K562 (cell line): ENCODE measurements around the gene MYOZ1. TPM values are rescaled to one million over a fixed set of nuclear protein-coding genes. Genes with fewer than 3 reads are reported as not detected.
A peak's percentile ranks its signal among the peaks of the same experiment; 100 is the strongest.

Experiments used
- BDP1 ChIP-seq: IDR thresholded peaks from 3 replicates; pipeline ENCODE4 v1.6.1; 2011; ENCODE audit not compliant: insufficient read length, insufficient read depth
- CBX1 ChIP-seq: sonication (generic); IDR thresholded peaks from 2 replicates; pipeline ENCODE4 v1.6.1; 2016; ENCODE audit warnings: antibody characterized with exemption, low read depth, mild to moderate bottlenecking
- CCNT2 ChIP-seq: IDR thresholded peaks from 2 replicates; pipeline ENCODE4 v1.6.1; 2011; ENCODE audit warnings: borderline replicate concordance, low read depth, mild to moderate bottlenecking, moderate library complexity, mixed read lengths, low read length; ENCODE audit not compliant: insufficient read length; ENCODE audit errors: extremely low read depth
- CHCHD3 ChIP-seq: fragments of 250-450 bp; sonication (Bioruptor Pico); IDR thresholded peaks from 2 replicates; pipeline ENCODE4 v2.1.2; 2022; ENCODE audit warnings: mild to moderate bottlenecking
- ELF4 ChIP-seq: fragments of 450-650 bp; formaldehyde crosslinking; IDR thresholded peaks from 2 replicates; pipeline ENCODE4 v1.4.0; 2022; ENCODE audit warnings: missing genetic modification characterization
- KDM5B ChIP-seq: fragments of 200-600 bp; sonication (generic); IDR thresholded peaks from 2 replicates; pipeline ENCODE4 v1.6.1; 2012; ENCODE audit warnings: low read depth, mild to moderate bottlenecking, moderate library complexity, low read length, control low read depth, inconsistent platforms; ENCODE audit not compliant: insufficient replicate concordance
- MEF2A ChIP-seq: IDR thresholded peaks from 2 replicates; pipeline ENCODE4 v1.6.1; 2011; ENCODE audit warnings: low read depth, mild to moderate bottlenecking, low read length, moderate library complexity; ENCODE audit not compliant: control insufficient read depth
- NCOA6 ChIP-seq: fragments of 450-650 bp; IDR thresholded peaks from 2 replicates; pipeline ENCODE4 v1.6.1; 2017; ENCODE audit warnings: mild to moderate bottlenecking
- PML ChIP-seq: IDR thresholded peaks from 2 replicates; pipeline ENCODE4 v1.6.1; 2012; ENCODE audit warnings: low read length, inconsistent platforms
- RBM14 ChIP-seq: fragments of 200-400 bp; formaldehyde crosslinking; IDR thresholded peaks from 2 replicates; pipeline ENCODE4 v1.6.1; 2018; ENCODE audit warnings: low read depth, mild to moderate bottlenecking, low read length, moderate library complexity, borderline replicate concordance; ENCODE audit not compliant: insufficient read depth
- RCOR1 ChIP-seq, 2 experiments: IDR thresholded peaks; 2 replicates each; pipeline ENCODE4 v1.6.1; 2012; ENCODE audit warnings: low read depth in 2 of 2, low read length in 2 of 2, borderline replicate concordance in 1 of 2, improper control_type of control experiment in 1 of 2
- RUNX1 ChIP-seq: sonication (generic); IDR thresholded peaks from 2 replicates; pipeline ENCODE4 v1.6.1; 2016; ENCODE audit warnings: antibody characterized with exemption, low read depth
- SNAPC5 ChIP-seq: fragments of 250-450 bp; sonication (Bioruptor Pico); IDR thresholded peaks from 2 replicates; pipeline ENCODE4 v1.8.0; 2021; ENCODE audit warnings: moderate library complexity, mild to moderate bottlenecking, inconsistent platforms
- TBL1XR1 ChIP-seq, 2 experiments: IDR thresholded peaks; 2 replicates each; pipeline ENCODE4 v1.6.1; 2012; ENCODE audit warnings: improper control_type of control experiment in 2 of 2, low read length in 2 of 2, mild to moderate bottlenecking in 1 of 2
- ZEB2 ChIP-seq: fragments of 450-650 bp; IDR thresholded peaks from 2 replicates; pipeline ENCODE4 v1.6.1; 2016
- ZNF121 ChIP-seq: sonication (generic); formaldehyde crosslinking; conservative IDR thresholded peaks from 2 replicates; pipeline ENCODE4 v1.8.0; 2022; ENCODE audit warnings: missing genetic modification reagents
- ZNF280A ChIP-seq: fragments of 450-650 bp; IDR thresholded peaks from 2 replicates; pipeline ENCODE4 v1.6.1; 2018; ENCODE audit warnings: mild to moderate bottlenecking, low read depth; ENCODE audit not compliant: partially characterized antibody
- ZNF347 ChIP-seq: fragments of 450-650 bp; formaldehyde crosslinking; IDR thresholded peaks from 2 replicates; pipeline ENCODE4 v1.4.0; 2020; ENCODE audit warnings: low read depth, mild to moderate bottlenecking, moderate library complexity
- ZNF695 ChIP-seq: fragments of 450-650 bp; formaldehyde crosslinking; IDR thresholded peaks from 2 replicates; pipeline ENCODE4 v1.4.0; 2020; ENCODE audit warnings: mild to moderate bottlenecking, moderate library complexity
- ZNF766 ChIP-seq: fragments of 200-800 bp; sonication (Bioruptor generic); conservative IDR thresholded peaks from 2 replicates; pipeline ENCODE4 v1.6.1; 2016; ENCODE audit warnings: missing genetic modification characterization, missing compliant biosample characterization
- polyA plus RNA-seq, 8 experiments: library from polyadenylated mRNA; depleted of rRNA in 4 of 8; stranded (reverse) in 5 of 8; unstranded in 3 of 8; fragments of >200 nt; fragmentation: Nextera tagmentation in 2 of 8; fragmentation: Illumina TruSeq in 1 of 8; extraction: Ambion mirVana in 2 of 8; extraction: Trizol in 1 of 8; gene quantifications; 2 replicates each; pipeline versions ENCODE4 v1.2.1 to v1.2.3, GENCODE V29; 2011 to 2014; ENCODE audit warnings: inconsistent platforms in 1 of 8, missing spikeins in 1 of 8
- total RNA-seq, 7 experiments: library from RNA; depleted of rRNA in 6 of 7; stranded (reverse); fragments of >200 nt in 6 of 7; fragmentation: Illumina TruSeq in 2 of 7; extraction: Trizol in 2 of 7; gene quantifications; 2 replicates each; pipeline versions ENCODE4 v1.2.1 to v1.2.3, GENCODE V29; 2011 to 2021; ENCODE audit warnings: low replicate concordance in 1 of 7
- TF ChIP-seq, protein P1 (sequence below), 2 experiments: IDR thresholded peaks in 1 of 2; conservative IDR thresholded peaks in 1 of 2; 2 replicates each; pipeline ENCODE4 v1.6.1; 2016; ENCODE audit warnings: low read depth in 2 of 2, mild to moderate bottlenecking in 1 of 2, missing compliant biosample characterization in 1 of 2, missing genetic modification characterization in 1 of 2, moderate library complexity in 1 of 2
- TF ChIP-seq, protein P2 (sequence below): sonication (generic); formaldehyde crosslinking; IDR thresholded peaks from 2 replicates; pipeline ENCODE4 v1.9.0; 2022; ENCODE audit warnings: mild to moderate bottlenecking, missing genetic modification reagents
- TF ChIP-seq, protein P3 (sequence below), 2 experiments: IDR thresholded peaks; 2 replicates each; pipeline ENCODE4 v1.6.1; 2011; ENCODE audit warnings: borderline replicate concordance in 1 of 2, control low read depth in 1 of 2, low read depth in 1 of 2, low read length in 1 of 2, mild to moderate bottlenecking in 1 of 2, mixed read lengths in 1 of 2, moderate library complexity in 1 of 2; ENCODE audit not compliant: insufficient read depth in 1 of 2, insufficient read length in 1 of 2, poor library complexity in 1 of 2, severe bottlenecking in 1 of 2; ENCODE audit errors: extremely low read depth in 1 of 2

The MYOZ1 gene
- total and polyA plus RNA-seq, 9 of the 15 experiments (the other 6 are each of a cell fraction or from before 2014, with no cell fraction given), result 0.03 to 0.18 (median 0.07) TPM; not detected in 5

- TF ChIP-seq, protein P1, sequence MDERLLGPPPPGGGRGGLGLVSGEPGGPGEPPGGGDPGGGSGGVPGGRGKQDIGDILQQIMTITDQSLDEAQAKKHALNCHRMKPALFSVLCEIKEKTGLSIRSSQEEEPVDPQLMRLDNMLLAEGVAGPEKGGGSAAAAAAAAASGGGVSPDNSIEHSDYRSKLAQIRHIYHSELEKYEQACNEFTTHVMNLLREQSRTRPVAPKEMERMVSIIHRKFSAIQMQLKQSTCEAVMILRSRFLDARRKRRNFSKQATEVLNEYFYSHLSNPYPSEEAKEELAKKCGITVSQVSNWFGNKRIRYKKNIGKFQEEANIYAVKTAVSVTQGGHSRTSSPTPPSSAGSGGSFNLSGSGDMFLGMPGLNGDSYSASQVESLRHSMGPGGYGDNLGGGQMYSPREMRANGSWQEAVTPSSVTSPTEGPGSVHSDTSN (CRISPR knock-in tag; IDR thresholded peaks at IDR 0.05; ENCODE audit: low read depth), result no peak
- TF ChIP-seq, protein P1 (tag; conservative IDR thresholded peaks at IDR 0.05; ENCODE audit: low read depth), result peak; percentile 85
- TF ChIP-seq BDP1 (no peak), RBM14 (no peak), ZNF347 (CRISPR knock-in tag) (no peak), SNAPC5 (CRISPR knock-in tag) (no peak), ZNF695 (no peak), ELF4 (peak; percentile 34; the same call in 1 of the 2 replicates), CCNT2 (no peak), CBX1 (no peak), ZNF121 (no peak), KDM5B (no peak), ZNF280A (peak; percentile 22), ZNF766 (CRISPR knock-in tag) (no peak), NCOA6 (no peak), ZEB2 (peak; percentile 53), RUNX1 (no peak), PML (no peak), TBL1XR1 (IDR thresholded peaks at IDR 0.05; ENCODE audit: low read length in 2 of 2) (no peak), MEF2A (no peak), RCOR1 (IDR thresholded peaks at IDR 0.05; ENCODE audit: borderline replicate concordance in 1 of 2, low read depth in 2 of 2, low read length in 2 of 2) (peak in 1 of 2 experiments; percentile 76; a peak in 2 of 4 replicates), CHCHD3 (CRISPR knock-in tag) (no peak)
- TF ChIP-seq, protein P2, sequence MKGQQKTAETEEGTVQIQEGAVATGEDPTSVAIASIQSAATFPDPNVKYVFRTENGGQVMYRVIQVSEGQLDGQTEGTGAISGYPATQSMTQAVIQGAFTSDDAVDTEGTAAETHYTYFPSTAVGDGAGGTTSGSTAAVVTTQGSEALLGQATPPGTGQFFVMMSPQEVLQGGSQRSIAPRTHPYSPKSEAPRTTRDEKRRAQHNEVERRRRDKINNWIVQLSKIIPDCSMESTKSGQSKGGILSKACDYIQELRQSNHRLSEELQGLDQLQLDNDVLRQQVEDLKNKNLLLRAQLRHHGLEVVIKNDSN (CRISPR knock-in tag), result no peak
- TF ChIP-seq, protein P3, sequence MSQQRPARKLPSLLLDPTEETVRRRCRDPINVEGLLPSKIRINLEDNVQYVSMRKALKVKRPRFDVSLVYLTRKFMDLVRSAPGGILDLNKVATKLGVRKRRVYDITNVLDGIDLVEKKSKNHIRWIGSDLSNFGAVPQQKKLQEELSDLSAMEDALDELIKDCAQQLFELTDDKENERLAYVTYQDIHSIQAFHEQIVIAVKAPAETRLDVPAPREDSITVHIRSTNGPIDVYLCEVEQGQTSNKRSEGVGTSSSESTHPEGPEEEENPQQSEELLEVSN (IDR thresholded peaks at IDR 0.05; ENCODE audit: borderline replicate concordance in 1 of 2, extremely low read depth in 1 of 2, insufficient read depth in 1 of 2, insufficient read length in 1 of 2, low read depth in 1 of 2, low read length in 1 of 2, poor library complexity in 1 of 2, severe bottlenecking in 1 of 2), result no peak
These were observed 12.4 kb upstream of the MYOZ1 start (continued) for GRCh38 chr10:73653701-73654100.
